Prostate gland (tissue), 2 donors: ENCODE measurements around the gene ZHX3.

Experiments used
- POLR2A ChIP-seq: fragments of 450-650 bp; IDR thresholded peaks from one replicate; pipeline ENCODE4 v1.6.1; 2016; ENCODE audit warnings: antibody characterized with exemption, mild to moderate bottlenecking
- POLR2AphosphoS5 ChIP-seq: sonication (generic); formaldehyde crosslinking; IDR thresholded peaks from one replicate; pipeline ENCODE4 v1.6.1; 2017; ENCODE audit warnings: antibody characterized with exemption
- TF ChIP-seq, protein P1 (sequence below), 4 experiments: fragments of 200-600 bp in 2 of 4; fragments of 450-650 bp in 2 of 4; sonication (generic) in 2 of 4; IDR thresholded peaks; 1 replicate in 3 of 4; 2 replicates in 1 of 4; pipeline ENCODE4 v1.5.1; 2016 to 2019; ENCODE audit warnings: antibody characterized with exemption in 4 of 4, mild to moderate bottlenecking in 2 of 4, moderate library complexity in 2 of 4

GRCh38 chr20:41361757-41362747 lies 44.5 kb upstream of the ZHX3 start:
- TF ChIP-seq, protein P1, sequence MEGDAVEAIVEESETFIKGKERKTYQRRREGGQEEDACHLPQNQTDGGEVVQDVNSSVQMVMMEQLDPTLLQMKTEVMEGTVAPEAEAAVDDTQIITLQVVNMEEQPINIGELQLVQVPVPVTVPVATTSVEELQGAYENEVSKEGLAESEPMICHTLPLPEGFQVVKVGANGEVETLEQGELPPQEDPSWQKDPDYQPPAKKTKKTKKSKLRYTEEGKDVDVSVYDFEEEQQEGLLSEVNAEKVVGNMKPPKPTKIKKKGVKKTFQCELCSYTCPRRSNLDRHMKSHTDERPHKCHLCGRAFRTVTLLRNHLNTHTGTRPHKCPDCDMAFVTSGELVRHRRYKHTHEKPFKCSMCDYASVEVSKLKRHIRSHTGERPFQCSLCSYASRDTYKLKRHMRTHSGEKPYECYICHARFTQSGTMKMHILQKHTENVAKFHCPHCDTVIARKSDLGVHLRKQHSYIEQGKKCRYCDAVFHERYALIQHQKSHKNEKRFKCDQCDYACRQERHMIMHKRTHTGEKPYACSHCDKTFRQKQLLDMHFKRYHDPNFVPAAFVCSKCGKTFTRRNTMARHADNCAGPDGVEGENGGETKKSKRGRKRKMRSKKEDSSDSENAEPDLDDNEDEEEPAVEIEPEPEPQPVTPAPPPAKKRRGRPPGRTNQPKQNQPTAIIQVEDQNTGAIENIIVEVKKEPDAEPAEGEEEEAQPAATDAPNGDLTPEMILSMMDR (IDR thresholded peaks at IDR 0.05), result no peak
- TF ChIP-seq POLR2A (no peak), POLR2AphosphoS5 (no peak)
